Measurements from ENCODE around the gene NT5C2. TPM values are rescaled to one million over a fixed set of nuclear protein-coding genes. Genes with fewer than 3 reads are reported as not detected.
"Not testable (repeated sequence)": the region's sequence is repeated elsewhere in the genome, so short reads cannot be mapped to it uniquely, and the experiment has no call there.

NT5C2 gene
- total and polyA plus RNA-seq, 2 donors (not counting 3 experiments of a cell fraction or from before 2014, with no cell fraction given) = 47.2 to 69.9 TPM

DNA sequence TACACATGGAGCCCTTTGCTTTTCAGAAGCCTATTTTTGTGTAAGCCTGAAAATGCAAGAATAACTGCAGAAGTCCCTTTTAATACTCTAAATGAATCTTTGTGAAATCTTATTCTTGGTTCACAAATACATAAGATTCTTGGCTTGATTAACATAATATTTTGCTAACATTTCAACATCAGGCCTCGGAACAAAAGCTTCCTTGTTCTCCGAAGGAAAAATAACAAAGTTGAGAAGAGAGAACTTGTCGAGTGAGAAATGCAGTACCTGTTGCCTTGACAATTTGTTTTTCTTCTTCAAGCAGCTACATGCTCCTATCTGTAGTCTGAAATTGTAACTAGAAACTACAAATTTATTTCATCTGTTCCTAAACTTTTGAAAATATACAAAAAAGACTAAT is 8.5 kb downstream of the NT5C2 start:
- H3K9me1 ChIP-seq (replicated peaks; ENCODE audit: control insufficient read depth, extremely low read depth, insufficient read depth, low read length) = peaks cover 2% of the 10 kb centered on the region
- peaks cover 90% of the 10 kb centered on the region for H3K79me2 ChIP-seq (ENCODE audit: control insufficient read depth, insufficient read depth, low read length)
- peak; percentile 49 for DNase-seq (ENCODE audit: low read depth, low spot score)
- ChIA-PET POLR2A (interaction anchor here (0.5 kb wide), 1 partner anchor 526 kb away, joined by 3 read pairs; no protein-coding TSS in a partner anchor), CTCF (interaction anchor here (0.9 to 3.1 kb wide), 4 partner anchors 9 to 60 kb away, joined by 3 to 16 read pairs (median 6); partner anchors contain the start of gene NT5C2)
- H3K27me3 ChIP-seq (ENCODE audit: control insufficient read depth in 2 of 2, insufficient read depth in 2 of 2, low read length in 2 of 2) = no peaks in the 10 kb centered on the region
- intact Hi-C loops (cut with micrococcal nuclease) (loop anchor here (1.0 kb wide), 1 partner anchor 8 kb away; no protein-coding TSS in a partner anchor), dilution Hi-C loops (cut with MboI; ENCODE audit: extremely low pct_ligation_motif_present, low sequenced_read_pairs) (no loop called here)
- peak overlapping the region; percentile 35 for H3K4me2 ChIP-seq (ENCODE audit: insufficient read depth, low read length)
- peaks cover 16% of the 10 kb centered on the region for H4K20me1 ChIP-seq (replicated peaks; ENCODE audit: control insufficient read depth, extremely low read depth, insufficient read depth, low read length)
- TF ChIP-seq MYC (IDR thresholded peaks at IDR 0.05; ENCODE audit: low read depth, low read length) (no peak), POLR2AphosphoS5 (IDR thresholded peaks at IDR 0.05; ENCODE audit: insufficient read depth, low read depth, low read length) (no peak), GATA2 (IDR thresholded peaks at IDR 0.05; ENCODE audit: insufficient read depth, insufficient read length, low read depth, low read length) (no peak), POLR2A (IDR thresholded peaks at IDR 0.05; ENCODE audit: low read depth, low read length) (no peak)
- H3K36me3 ChIP-seq (ENCODE audit: control insufficient read depth in 2 of 2, extremely low read depth in 1 of 2, insufficient read depth in 2 of 2, low read length in 2 of 2) = peaks cover 3 to 6% of the 10 kb centered on the region in 2 experiments
- peaks cover 25% of the 10 kb centered on the region for H3K4me1 ChIP-seq (ENCODE audit: control insufficient read depth, extremely low read depth, insufficient read depth, low read length)
- FAIRE-seq = peak; percentile 63
- H2AFZ ChIP-seq (ENCODE audit: low read depth, low read length) = no peak overlapping the region
- no TSS peak for BruUV-seq (replicated peaks)
- H3K9me3 ChIP-seq (replicated peaks; ENCODE audit: control insufficient read depth, insufficient read depth, low read length) = no peaks in the 10 kb centered on the region
- no peak overlapping the region for H3K4me3 ChIP-seq (replicated peaks in 1 of 3; ENCODE audit: insufficient read depth in 1 of 3, low read depth in 1 of 3, low read length in 3 of 3)
- no peak overlapping the region for H3K27ac ChIP-seq (ENCODE audit: insufficient read depth, low read depth, low read length)
- no peak overlapping the region for H3K9ac ChIP-seq (replicated peaks; ENCODE audit: extremely low read depth, insufficient read depth, low read length)

DNA sequence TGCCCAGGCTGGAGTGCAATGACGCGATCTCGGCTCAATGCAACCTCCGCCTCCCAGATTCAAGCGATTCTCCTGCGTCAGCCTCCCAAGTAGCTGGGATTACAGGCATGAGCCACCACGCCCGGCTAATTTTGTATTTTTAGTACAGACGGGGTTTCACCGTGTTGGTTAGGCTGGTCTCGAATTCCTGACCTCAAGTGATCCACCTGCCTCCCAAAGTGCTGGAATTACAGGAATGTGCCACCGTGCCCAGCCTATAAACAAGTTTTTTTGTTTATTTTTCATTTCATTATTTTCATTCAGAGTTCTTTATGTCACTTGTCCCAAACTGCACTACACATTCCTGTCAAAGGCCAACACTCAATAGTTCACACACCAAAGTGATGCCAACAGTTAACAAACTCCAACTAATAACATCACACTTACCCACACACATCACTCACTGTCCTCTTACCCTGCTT is 9.1 kb downstream of the NT5C2 start:
- BruUV-seq (replicated peaks); DNase-seq (ENCODE audit: low read depth, low spot score); H2AFZ ChIP-seq (ENCODE audit: low read depth, low read length); FAIRE-seq; dilution Hi-C loops (cut with MboI; ENCODE audit: extremely low pct_ligation_motif_present, low sequenced_read_pairs); H3K9me1 ChIP-seq (replicated peaks; ENCODE audit: control insufficient read depth, extremely low read depth, insufficient read depth, low read length); H3K27ac ChIP-seq (ENCODE audit: insufficient read depth, low read depth, low read length); H3K27me3 ChIP-seq (ENCODE audit: control insufficient read depth in 2 of 2, insufficient read depth in 2 of 2, low read length in 2 of 2); H3K36me3 ChIP-seq (ENCODE audit: control insufficient read depth in 2 of 2, extremely low read depth in 1 of 2, insufficient read depth in 2 of 2, low read length in 2 of 2); H3K4me3 ChIP-seq (replicated peaks in 1 of 3; ENCODE audit: insufficient read depth in 1 of 3, low read depth in 1 of 3, low read length in 3 of 3); H3K9ac ChIP-seq (replicated peaks; ENCODE audit: extremely low read depth, insufficient read depth, low read length); H3K9me3 ChIP-seq (replicated peaks; ENCODE audit: control insufficient read depth, insufficient read depth, low read length); POLR2A ChIA-PET; H3K4me2 ChIP-seq (ENCODE audit: insufficient read depth, low read length): not testable (repeated sequence)
- H4K20me1 ChIP-seq (replicated peaks; ENCODE audit: control insufficient read depth, extremely low read depth, insufficient read depth, low read length) = peaks cover 16% of the 10 kb centered on the region
- peaks cover 89% of the 10 kb centered on the region for H3K79me2 ChIP-seq (ENCODE audit: control insufficient read depth, insufficient read depth, low read length)
- intact Hi-C loops (cut with micrococcal nuclease) = loop anchor here (1.0 kb wide), 1 partner anchor 8 kb away; no protein-coding TSS in a partner anchor
- CTCF ChIA-PET = interaction anchor here (0.9 to 3.1 kb wide), 3 partner anchors 9 to 60 kb away, joined by 4 to 16 read pairs (median 8); partner anchors contain the start of gene NT5C2
- peaks cover 25% of the 10 kb centered on the region for H3K4me1 ChIP-seq (ENCODE audit: control insufficient read depth, extremely low read depth, insufficient read depth, low read length)

All from endothelial cell of umbilical vein (primary cell).